Measurements from ENCODE around the gene MAGEC1. TPM values are rescaled to one million over a fixed set of nuclear protein-coding genes. Genes with fewer than 3 reads are reported as not detected.
"Not testable (repeated sequence)": the region's sequence is repeated elsewhere in the genome, so short reads cannot be mapped to it uniquely, and the experiment has no call there.

The MAGEC1 gene, protein sequence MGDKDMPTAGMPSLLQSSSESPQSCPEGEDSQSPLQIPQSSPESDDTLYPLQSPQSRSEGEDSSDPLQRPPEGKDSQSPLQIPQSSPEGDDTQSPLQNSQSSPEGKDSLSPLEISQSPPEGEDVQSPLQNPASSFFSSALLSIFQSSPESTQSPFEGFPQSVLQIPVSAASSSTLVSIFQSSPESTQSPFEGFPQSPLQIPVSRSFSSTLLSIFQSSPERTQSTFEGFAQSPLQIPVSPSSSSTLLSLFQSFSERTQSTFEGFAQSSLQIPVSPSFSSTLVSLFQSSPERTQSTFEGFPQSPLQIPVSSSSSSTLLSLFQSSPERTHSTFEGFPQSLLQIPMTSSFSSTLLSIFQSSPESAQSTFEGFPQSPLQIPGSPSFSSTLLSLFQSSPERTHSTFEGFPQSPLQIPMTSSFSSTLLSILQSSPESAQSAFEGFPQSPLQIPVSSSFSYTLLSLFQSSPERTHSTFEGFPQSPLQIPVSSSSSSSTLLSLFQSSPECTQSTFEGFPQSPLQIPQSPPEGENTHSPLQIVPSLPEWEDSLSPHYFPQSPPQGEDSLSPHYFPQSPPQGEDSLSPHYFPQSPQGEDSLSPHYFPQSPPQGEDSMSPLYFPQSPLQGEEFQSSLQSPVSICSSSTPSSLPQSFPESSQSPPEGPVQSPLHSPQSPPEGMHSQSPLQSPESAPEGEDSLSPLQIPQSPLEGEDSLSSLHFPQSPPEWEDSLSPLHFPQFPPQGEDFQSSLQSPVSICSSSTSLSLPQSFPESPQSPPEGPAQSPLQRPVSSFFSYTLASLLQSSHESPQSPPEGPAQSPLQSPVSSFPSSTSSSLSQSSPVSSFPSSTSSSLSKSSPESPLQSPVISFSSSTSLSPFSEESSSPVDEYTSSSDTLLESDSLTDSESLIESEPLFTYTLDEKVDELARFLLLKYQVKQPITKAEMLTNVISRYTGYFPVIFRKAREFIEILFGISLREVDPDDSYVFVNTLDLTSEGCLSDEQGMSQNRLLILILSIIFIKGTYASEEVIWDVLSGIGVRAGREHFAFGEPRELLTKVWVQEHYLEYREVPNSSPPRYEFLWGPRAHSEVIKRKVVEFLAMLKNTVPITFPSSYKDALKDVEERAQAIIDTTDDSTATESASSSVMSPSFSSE
- total RNA-seq (ENCODE audit: low replicate concordance): not detected in 2 replicates

DNA sequence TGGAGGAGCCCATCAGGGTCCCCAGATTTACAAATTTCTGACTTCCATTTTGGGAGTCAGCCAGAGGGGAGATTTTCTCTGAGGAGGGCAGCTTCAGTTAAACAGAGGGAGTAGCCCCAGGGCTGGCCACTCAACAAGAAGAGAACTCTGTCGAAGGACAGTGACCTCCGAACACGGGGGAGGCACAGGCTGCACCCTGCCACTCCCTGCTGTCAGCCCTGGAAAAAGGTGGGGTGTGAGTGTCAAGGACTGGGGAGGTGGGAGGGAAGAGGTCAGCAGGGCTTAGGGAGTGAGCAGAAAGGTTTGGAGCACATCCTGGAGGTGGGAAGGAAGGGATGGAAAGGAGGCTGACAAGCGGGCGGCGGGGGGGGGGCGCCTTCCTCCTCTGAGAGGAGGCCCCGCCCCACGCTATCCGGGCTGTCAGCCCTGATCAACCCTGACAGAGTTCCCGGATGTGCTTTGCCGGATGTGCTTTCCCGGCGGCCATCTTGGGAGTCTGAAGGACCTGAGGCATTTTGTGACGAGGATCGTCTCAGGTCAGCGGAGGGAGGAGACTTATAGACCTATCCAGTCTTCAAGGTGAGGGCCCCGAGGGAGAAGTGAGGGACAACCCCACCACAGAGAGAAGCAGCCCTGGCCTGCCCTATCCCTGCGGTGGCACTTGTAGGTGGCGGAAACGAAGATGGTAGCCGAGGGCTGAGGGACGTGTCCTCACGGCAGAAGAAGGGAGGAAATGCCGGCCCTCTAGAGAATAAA, at the start of gene MAGEC1:
TSS of gene MAGEC1 (plus strand) at position 495 of the 756 bp plus-strand sequence. CDS start 1,179 bp downstream, outside the sequence.
- H3K4me1 ChIP-seq: no peaks in the 10 kb centered on the region
- H3K36me3 ChIP-seq: no peaks in the 10 kb centered on the region
- no peak for DNase-seq (ENCODE audit: low spot score)
- H3K4me2 ChIP-seq: no peak within 1 kb of the TSS
- no peaks in the 10 kb centered on the region for H3K79me2 ChIP-seq (ENCODE audit: low read depth)
- H3K27ac ChIP-seq: no peak within 1 kb of the TSS
- Mint-ChIP-seq H3K27ac (no peak within 1 kb of the TSS), H3K36me3 (no peaks in the 10 kb centered on the region), H3K4me3 (no peak within 1 kb of the TSS), H3K4me1 (no peaks in the 10 kb centered on the region), H3K9me3 (peaks cover 26% of the 10 kb centered on the region), H3K27me3 (ENCODE audit: insufficient read depth, low read depth) (peaks cover 4% of the 10 kb centered on the region)
- TF ChIP-seq EZH2phosphoT487 (IDR thresholded peaks at IDR 0.05) (no peak), EZH2 (IDR thresholded peaks at IDR 0.05) (no peak)
- TF ChIP-seq, protein P1, sequence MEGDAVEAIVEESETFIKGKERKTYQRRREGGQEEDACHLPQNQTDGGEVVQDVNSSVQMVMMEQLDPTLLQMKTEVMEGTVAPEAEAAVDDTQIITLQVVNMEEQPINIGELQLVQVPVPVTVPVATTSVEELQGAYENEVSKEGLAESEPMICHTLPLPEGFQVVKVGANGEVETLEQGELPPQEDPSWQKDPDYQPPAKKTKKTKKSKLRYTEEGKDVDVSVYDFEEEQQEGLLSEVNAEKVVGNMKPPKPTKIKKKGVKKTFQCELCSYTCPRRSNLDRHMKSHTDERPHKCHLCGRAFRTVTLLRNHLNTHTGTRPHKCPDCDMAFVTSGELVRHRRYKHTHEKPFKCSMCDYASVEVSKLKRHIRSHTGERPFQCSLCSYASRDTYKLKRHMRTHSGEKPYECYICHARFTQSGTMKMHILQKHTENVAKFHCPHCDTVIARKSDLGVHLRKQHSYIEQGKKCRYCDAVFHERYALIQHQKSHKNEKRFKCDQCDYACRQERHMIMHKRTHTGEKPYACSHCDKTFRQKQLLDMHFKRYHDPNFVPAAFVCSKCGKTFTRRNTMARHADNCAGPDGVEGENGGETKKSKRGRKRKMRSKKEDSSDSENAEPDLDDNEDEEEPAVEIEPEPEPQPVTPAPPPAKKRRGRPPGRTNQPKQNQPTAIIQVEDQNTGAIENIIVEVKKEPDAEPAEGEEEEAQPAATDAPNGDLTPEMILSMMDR (IDR thresholded peaks at IDR 0.05): no peak
- H3K9ac ChIP-seq: no peak within 1 kb of the TSS
- no peaks in the 10 kb centered on the region for H3K27me3 ChIP-seq
- H3K9me3 ChIP-seq (ENCODE audit: low read depth): no peaks in the 10 kb centered on the region
- no peak within 1 kb of the TSS for H2AFZ ChIP-seq (replicated peaks)
- H3K4me3 ChIP-seq: no peak within 1 kb of the TSS
- H4K20me1 ChIP-seq (ENCODE audit: low read depth): no peaks in the 10 kb centered on the region
- H3F3A ChIP-seq (ENCODE audit: low read depth): no peaks in the 10 kb centered on the region

DNA sequence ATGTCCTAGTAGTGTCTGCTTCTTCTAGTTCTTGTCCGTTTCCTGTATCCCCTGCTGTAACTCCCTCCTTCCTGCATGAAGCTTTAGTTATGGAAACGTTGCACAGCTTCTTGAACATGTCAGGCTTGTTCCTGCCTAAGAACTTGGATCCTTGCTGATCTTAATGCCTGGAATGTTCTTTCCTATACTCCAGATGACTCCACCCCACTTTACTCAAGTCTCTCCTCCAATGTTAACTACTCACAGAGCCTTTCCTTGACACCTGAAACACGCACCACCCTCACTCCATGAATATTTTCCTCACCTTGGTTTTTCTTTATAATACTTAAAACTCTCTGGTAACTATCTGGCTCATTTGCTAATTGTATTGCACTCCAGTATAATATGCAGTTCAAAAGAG, 46.2 kb upstream of the MAGEC1 start:
- Histone ChIP-seq H3F3A (ENCODE audit: low read depth) (no peaks in the 10 kb centered on the region), H3K36me3 (no peaks in the 10 kb centered on the region), H3K27ac (no peak overlapping the region), H2AFZ (replicated peaks) (no peak overlapping the region), H3K79me2 (ENCODE audit: low read depth) (no peaks in the 10 kb centered on the region), H3K27me3 (no peaks in the 10 kb centered on the region), H3K4me3 (no peak overlapping the region), H3K9me3 (ENCODE audit: low read depth) (no peaks in the 10 kb centered on the region), H4K20me1 (ENCODE audit: low read depth) (no peaks in the 10 kb centered on the region), H3K4me1 (no peaks in the 10 kb centered on the region), H3K4me2 (no peak overlapping the region), H3K9ac (no peak overlapping the region)
- H3K36me3 Mint-ChIP-seq: no peaks in the 10 kb centered on the region
- TF ChIP-seq, protein P1 (IDR thresholded peaks at IDR 0.05): no peak
- TF ChIP-seq EZH2 (IDR thresholded peaks at IDR 0.05): no peak
- no peak for TF ChIP-seq EZH2phosphoT487 (IDR thresholded peaks at IDR 0.05)
- no peak overlapping the region for H3K4me3 Mint-ChIP-seq
- H3K27me3 Mint-ChIP-seq (ENCODE audit: insufficient read depth, low read depth): no peaks in the 10 kb centered on the region
- no peak for DNase-seq (ENCODE audit: low spot score)
- H3K4me1 Mint-ChIP-seq: no peaks in the 10 kb centered on the region
- H3K9me3 Mint-ChIP-seq: peaks cover 3% of the 10 kb centered on the region
- no peak overlapping the region for H3K27ac Mint-ChIP-seq

DNA sequence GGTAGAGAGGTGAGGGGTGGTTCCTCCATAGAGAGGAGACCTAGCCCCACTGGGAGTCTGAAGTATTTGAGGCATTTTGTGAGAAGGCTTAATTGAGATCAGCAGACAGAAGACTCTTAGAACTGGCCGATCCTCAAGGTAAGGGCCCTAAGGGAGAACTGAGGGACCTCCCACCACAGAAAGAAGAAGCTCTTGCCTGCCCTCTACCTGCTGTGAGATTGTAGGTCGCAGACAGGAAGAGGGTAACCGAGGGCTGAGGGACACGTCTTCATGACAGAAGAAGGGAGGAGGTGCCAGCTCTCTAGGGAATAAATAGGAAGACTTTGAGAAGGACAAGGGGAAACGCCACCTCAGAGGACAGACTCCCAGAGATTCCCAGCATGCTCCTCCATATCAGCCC, 24.1 kb upstream of the MAGEC1 start:
- Histone ChIP-seq H3K27me3 (no peaks in the 10 kb centered on the region), H3K36me3 (no peaks in the 10 kb centered on the region), H3K9ac (no peak overlapping the region), H3K9me3 (ENCODE audit: low read depth) (no peaks in the 10 kb centered on the region), H3F3A (ENCODE audit: low read depth) (no peaks in the 10 kb centered on the region), H3K27ac (no peak overlapping the region), H2AFZ (replicated peaks) (no peak overlapping the region), H3K4me2 (no peak overlapping the region), H4K20me1 (ENCODE audit: low read depth) (no peaks in the 10 kb centered on the region), H3K79me2 (ENCODE audit: low read depth) (no peaks in the 10 kb centered on the region), H3K4me3 (no peak overlapping the region), H3K4me1 (no peaks in the 10 kb centered on the region)
- no peaks in the 10 kb centered on the region for H3K4me1 Mint-ChIP-seq
- H3K27me3 Mint-ChIP-seq (ENCODE audit: insufficient read depth, low read depth): peaks cover 3% of the 10 kb centered on the region
- H3K9me3 Mint-ChIP-seq: peaks cover 12% of the 10 kb centered on the region
- DNase-seq (ENCODE audit: low spot score): no peak
- TF ChIP-seq EZH2 (IDR thresholded peaks at IDR 0.05): no peak
- TF ChIP-seq, protein P1 (IDR thresholded peaks at IDR 0.05): no peak
- TF ChIP-seq EZH2phosphoT487 (IDR thresholded peaks at IDR 0.05): no peak
- no peak overlapping the region for H3K4me3 Mint-ChIP-seq
- H3K36me3 Mint-ChIP-seq: no peaks in the 10 kb centered on the region
- H3K27ac Mint-ChIP-seq: no peak overlapping the region

DNA sequence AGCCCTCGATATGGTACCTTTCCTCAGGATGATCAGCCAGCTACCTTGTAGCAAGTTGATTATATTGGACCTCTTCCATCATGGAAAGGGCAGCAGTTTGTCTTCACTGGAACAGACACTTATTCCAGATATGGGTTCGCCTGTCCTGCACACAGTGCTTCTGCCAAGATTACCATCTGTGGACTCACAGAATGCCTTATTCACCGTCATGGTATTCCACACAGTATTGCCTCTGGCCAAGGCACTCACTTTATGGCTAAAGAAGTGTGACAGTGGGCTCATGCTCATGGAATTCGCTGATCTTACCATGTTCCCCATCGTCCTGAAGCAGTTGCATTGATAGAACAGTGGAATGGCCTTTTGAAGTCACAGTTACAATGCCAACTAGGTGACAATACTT, 14.9 kb upstream of the MAGEC1 start:
- not testable (repeated sequence) for H3K9me3 ChIP-seq (ENCODE audit: low read depth); DNase-seq (ENCODE audit: low spot score); H3F3A ChIP-seq (ENCODE audit: low read depth); H3K79me2 ChIP-seq (ENCODE audit: low read depth); H3K27me3 ChIP-seq; H3K27ac ChIP-seq; H3K4me1 Mint-ChIP-seq; H4K20me1 ChIP-seq (ENCODE audit: low read depth); H3K4me3 Mint-ChIP-seq; H2AFZ ChIP-seq (replicated peaks); H3K4me1 ChIP-seq; H3K9me3 Mint-ChIP-seq; H3K9ac ChIP-seq; H3K27ac Mint-ChIP-seq; H3K4me2 ChIP-seq; H3K36me3 Mint-ChIP-seq; H3K27me3 Mint-ChIP-seq (ENCODE audit: insufficient read depth, low read depth); H3K4me3 ChIP-seq; H3K36me3 ChIP-seq

Measured in neural progenitor cell (in vitro differentiated cells).